H1 (cell line): ENCODE data around the gene AGPAT3. TPM values are rescaled to one million over a fixed set of nuclear protein-coding genes. Genes with fewer than 3 reads are reported as not detected.

Experiments used
- CTCF ChIA-PET: fragments of 300-600 bp; sonication (Branson Sonifier 250); formaldehyde crosslinking; loops from one replicate; lab custom pipeline; 2021; ENCODE audit not compliant: partially characterized antibody; lab: Charles Lee
- POLR2A ChIA-PET: fragments of 300-600 bp; sonication (Branson Sonifier 250); formaldehyde crosslinking; loops from one replicate; lab custom pipeline; 2021; ENCODE audit warnings: inconsistent platforms; ENCODE audit not compliant: partially characterized antibody; lab: Charles Lee
- DNase-seq, 2 experiments: peaks; one replicate each; pipeline versions ENCODE4 v3.0.0 to v3.0.0-alpha.2; 2010 to 2022; ENCODE audit warnings: low spot score in 2 of 2, low read depth in 1 of 2, mixed read lengths in 1 of 2
- FAIRE-seq: peaks from 2 replicates; lab custom pipeline; 2011; peaks lifted over from hg19 to GRCh38; lab: Jason Lieb, UNC
- H2AFZ ChIP-seq: 2 replicates; pipeline ENCODE4 v1.8.1; 2012; ENCODE audit warnings: low read length, inconsistent platforms
- H2AK5ac ChIP-seq: 2 replicates; pipeline ENCODE4 v1.6.1; 2013; ENCODE audit warnings: low read depth, low read length
- H2BK120ac ChIP-seq: replicated peaks from 2 replicates; pipeline ENCODE3; 2013; ENCODE audit warnings: low read depth, low read length, inconsistent platforms
- H2BK12ac ChIP-seq: 2 replicates; pipeline ENCODE4 v1.6.1; 2013; ENCODE audit warnings: low read depth, low read length
- H2BK15ac ChIP-seq: 2 replicates; pipeline ENCODE4 v1.6.1; 2013; ENCODE audit warnings: low read length
- H2BK20ac ChIP-seq: 2 replicates; pipeline ENCODE4 v1.6.1; 2013; ENCODE audit warnings: low read length
- H2BK5ac ChIP-seq: 2 replicates; pipeline ENCODE4 v1.6.1; 2013; ENCODE audit warnings: low read depth, low read length
- H3K14ac ChIP-seq: 2 replicates; pipeline ENCODE4 v1.6.1; 2013; ENCODE audit warnings: inconsistent platforms; ENCODE audit not compliant: insufficient read length
- H3K18ac ChIP-seq: 2 replicates; pipeline ENCODE4 v1.6.1; 2013; ENCODE audit warnings: low read length; ENCODE audit errors: extremely low read depth
- H3K23ac ChIP-seq: 2 replicates; pipeline ENCODE4 v1.6.1; 2013; ENCODE audit warnings: inconsistent platforms; ENCODE audit not compliant: insufficient read length
- H3K23me2 ChIP-seq: 2 replicates; pipeline ENCODE4 v1.6.1; 2013; ENCODE audit warnings: low read depth, low read length
- H3K27ac ChIP-seq: 2 replicates; pipeline ENCODE4 v1.6.1; 2011; ENCODE audit warnings: low read depth, low read length, inconsistent platforms
- H3K27me3 ChIP-seq, 4 experiments: replicated peaks in 1 of 4; 1 replicate in 1 of 4; 2 replicates in 3 of 4; pipeline versions ENCODE4 v1.6.1 to v1.8.1; 2011 to 2013; ENCODE audit warnings: low read length in 3 of 4, mild to moderate bottlenecking in 3 of 4, inconsistent platforms in 2 of 4, mixed read lengths in 2 of 4, moderate library complexity in 1 of 4; ENCODE audit not compliant: control insufficient read depth in 3 of 4, insufficient read depth in 3 of 4; ENCODE audit errors: extremely low read depth in 1 of 4
- H3K36me3 ChIP-seq, 4 experiments: 2 replicates each; pipeline versions ENCODE4 v1.6.1 to v1.8.1; 2011 to 2013; ENCODE audit warnings: mild to moderate bottlenecking in 4 of 4, low read length in 3 of 4, moderate library complexity in 2 of 4, control low read depth in 1 of 4, inconsistent platforms in 1 of 4; ENCODE audit not compliant: insufficient read depth in 4 of 4, control insufficient read depth in 2 of 4
- H3K4ac ChIP-seq: replicated peaks from 2 replicates; pipeline ENCODE3; 2013; ENCODE audit warnings: low read length, low read depth, mixed read lengths, inconsistent platforms; ENCODE audit not compliant: insufficient read length
- H3K4me1 ChIP-seq, 4 experiments: replicated peaks in 1 of 4; 1 replicate in 1 of 4; 2 replicates in 3 of 4; pipeline versions ENCODE4 v1.6.1 to v1.8.1; 2011 to 2013; ENCODE audit warnings: low read length in 3 of 4, inconsistent platforms in 2 of 4, mixed read lengths in 1 of 4; ENCODE audit not compliant: insufficient read depth in 4 of 4, control insufficient read depth in 3 of 4
- H3K4me2 ChIP-seq, 2 experiments: 2 replicates each; pipeline versions ENCODE4 v1.6.1 to v1.8.1; 2011 to 2013; ENCODE audit warnings: low read depth in 2 of 2, low read length in 2 of 2, control low read depth in 1 of 2, inconsistent platforms in 1 of 2, mild to moderate bottlenecking in 1 of 2; ENCODE audit not compliant: insufficient read depth in 1 of 2
- H3K4me3 ChIP-seq, 4 experiments: fragments of 200-600, 300-600 bp in 1 of 4; sonication (generic), shearing (Covaris generic), sonication (Bioruptor Twin) in 1 of 4; 2 replicates each; pipeline versions ENCODE4 v1.5.1 to v1.8.1; 2011 to 2016; ENCODE audit warnings: low read length in 4 of 4, low read depth in 3 of 4, control low read depth in 2 of 4, inconsistent platforms in 2 of 4, mild to moderate bottlenecking in 2 of 4, mixed read lengths in 1 of 4, moderate library complexity in 1 of 4; ENCODE audit not compliant: insufficient read depth in 2 of 4; ENCODE audit errors: extremely low read depth in 1 of 4
- H3K56ac ChIP-seq: replicated peaks from 2 replicates; pipeline ENCODE3; 2013; ENCODE audit warnings: low read depth, mild to moderate bottlenecking, mixed read lengths, low read length, inconsistent platforms; ENCODE audit not compliant: insufficient read length
- H3K79me1 ChIP-seq: 2 replicates; pipeline ENCODE4 v1.6.1; 2013; ENCODE audit warnings: low read depth, low read length, control low read depth
- H3K79me2 ChIP-seq, 2 experiments: 2 replicates each; pipeline versions ENCODE4 v1.6.1 to v1.8.1; 2012 to 2013; ENCODE audit warnings: low read length in 2 of 2, mild to moderate bottlenecking in 2 of 2, inconsistent platforms in 1 of 2; ENCODE audit not compliant: insufficient read depth in 2 of 2, control insufficient read depth in 1 of 2
- H3K9ac ChIP-seq, 4 experiments: replicated peaks in 1 of 4; 1 replicate in 1 of 4; 2 replicates in 3 of 4; pipeline versions ENCODE4 v1.6.1 to v1.8.1; 2011 to 2013; ENCODE audit warnings: low read depth in 3 of 4, low read length in 3 of 4, control low read depth in 2 of 4, mild to moderate bottlenecking in 2 of 4, moderate library complexity in 2 of 4, inconsistent platforms in 1 of 4; ENCODE audit errors: extremely low read depth in 1 of 4
- H3K9me3 ChIP-seq, 2 experiments: 2 replicates each; pipeline versions ENCODE4 v1.6.1 to v1.8.1; 2012 to 2013; ENCODE audit warnings: mild to moderate bottlenecking in 2 of 2, moderate library complexity in 2 of 2, control low read depth in 1 of 2, inconsistent platforms in 1 of 2, low read depth in 1 of 2, low read length in 1 of 2, mixed read lengths in 1 of 2; ENCODE audit not compliant: insufficient read depth in 2 of 2
- H4K20me1 ChIP-seq, 2 experiments: replicated peaks in 1 of 2; 2 replicates each; pipeline versions ENCODE3 to v1.8.1; 2011 to 2013; ENCODE audit warnings: inconsistent platforms in 2 of 2, low read length in 2 of 2, mild to moderate bottlenecking in 1 of 2; ENCODE audit not compliant: insufficient read depth in 2 of 2, control insufficient read depth in 1 of 2
- H4K5ac ChIP-seq: 2 replicates; pipeline ENCODE4 v1.6.1; 2013; ENCODE audit warnings: low read length, low read depth, mixed read lengths, inconsistent platforms; ENCODE audit not compliant: insufficient read length
- H4K8ac ChIP-seq: 2 replicates; pipeline ENCODE4 v1.8.0; 2013; ENCODE audit warnings: mild to moderate bottlenecking, moderate library complexity, low read length, inconsistent platforms; ENCODE audit not compliant: insufficient read depth; ENCODE audit errors: extremely low read depth
- H4K91ac ChIP-seq: replicated peaks from 2 replicates; pipeline ENCODE3; 2013; ENCODE audit warnings: low read length, mixed read lengths, inconsistent platforms; ENCODE audit not compliant: insufficient read length
- ASH2L ChIP-seq: fragments of 200-600, 300-600 bp; sonication (generic); IDR thresholded peaks from one replicate; pipeline ENCODE4 v1.7.1; 2017; ENCODE audit warnings: low read length
- CBX5 ChIP-seq: fragments of 300-800, 300-1000 bp; sonication (generic); IDR thresholded peaks from 2 replicates; pipeline ENCODE4 v1.7.1; 2016; ENCODE audit warnings: antibody characterized with exemption, low read length, low read depth
- CHD2 ChIP-seq: IDR thresholded peaks from 2 replicates; pipeline ENCODE4 v1.6.1; 2012; ENCODE audit warnings: low read length, improper control_type of control experiment
- EGR1 ChIP-seq: IDR thresholded peaks from 2 replicates; pipeline ENCODE4 v1.6.1; 2011; ENCODE audit warnings: low read depth, low read length, borderline replicate concordance
- GABPA ChIP-seq: IDR thresholded peaks from 2 replicates; pipeline ENCODE4 v1.6.1; 2011; ENCODE audit warnings: mild to moderate bottlenecking, low read length, moderate library complexity, borderline replicate concordance; ENCODE audit not compliant: insufficient read depth
- GTF2F1 ChIP-seq: IDR thresholded peaks from 2 replicates; pipeline ENCODE4 v1.6.1; 2012; ENCODE audit warnings: low read depth, low read length, improper control_type of control experiment, borderline replicate concordance
- JUND ChIP-seq: IDR thresholded peaks from 2 replicates; pipeline ENCODE4 v1.6.1; 2011; ENCODE audit warnings: mild to moderate bottlenecking, improper control_type of control experiment, low read length
- KDM1A ChIP-seq: fragments of 200-600, 300-600 bp; sonication (generic); IDR thresholded peaks from 2 replicates; pipeline ENCODE4 v1.7.1; 2016; ENCODE audit warnings: mild to moderate bottlenecking, low read length, borderline replicate concordance
- SAP30 ChIP-seq: fragments of 300-600 bp; sonication (generic); IDR thresholded peaks from 2 replicates; pipeline ENCODE4 v1.7.1; 2012; ENCODE audit warnings: low read length, moderate library complexity, mild to moderate bottlenecking, inconsistent platforms; ENCODE audit not compliant: insufficient read depth, insufficient replicate concordance
- TCF12 ChIP-seq: IDR thresholded peaks from 2 replicates; pipeline ENCODE4 v1.6.1; 2011; ENCODE audit warnings: low read depth, mild to moderate bottlenecking, low read length
- WGBS, 2 experiments: shearing (Covaris generic) in 1 of 2; methylation state at CpG; one replicate each; pipeline versions ENCODE4 v1.1.6 to v1.1.7; 2013 to 2015; ENCODE audit warnings: low lambda C conversion rate in 2 of 2, mixed read lengths in 2 of 2, inconsistent platforms in 1 of 2, low coverage in 1 of 2, missing lambda C conversion rate in 1 of 2; ENCODE audit not compliant: insufficient replicate concordance in 2 of 2, insufficient coverage in 1 of 2, insufficient read length in 1 of 2; ENCODE audit errors: extremely low coverage in 1 of 2, missing lambda C conversion rate in 1 of 2; 5-methylcytosine and 5-hydroxymethylcytosine counted together
- polyA plus RNA-seq, 7 experiments: library from polyadenylated mRNA; depleted of rRNA in 3 of 7; stranded (reverse) in 5 of 7; unstranded in 2 of 7; fragments of >200 nt in 5 of 7; fragments of 200-250 nt in 2 of 7; gene quantifications; 1 replicate in 5 of 7; 2 replicates in 1 of 7; 4 replicates in 1 of 7; pipeline versions ENCODE4 v1.2.1 to v1.2.3, GENCODE V29; 2011 to 2013; ENCODE audit warnings: missing spikeins in 2 of 7, mixed read lengths in 2 of 7
- total RNA-seq: library from RNA; stranded (reverse); fragmentation: NEBNext Ultra II Directional; extraction: Animal tissue kit (Norgen Biotek cat#: 25700); gene quantifications from 2 replicates; pipeline ENCODE4 v1.2.1, GENCODE V29; 2021
- TF ChIP-seq, protein P1 (sequence below): IDR thresholded peaks from 2 replicates; pipeline ENCODE4 v1.6.1; 2012; ENCODE audit warnings: inconsistent platforms
- TF ChIP-seq, protein P2 (sequence below), 3 experiments: IDR thresholded peaks; 1 replicate in 2 of 3; 2 replicates in 1 of 3; pipeline versions ENCODE4 v1.5.1 to v1.6.1; 2011; ENCODE audit warnings: low read length in 3 of 3, mild to moderate bottlenecking in 3 of 3, inconsistent platforms in 2 of 3, low read depth in 1 of 3, moderate library complexity in 1 of 3; ENCODE audit not compliant: insufficient read depth in 1 of 3; ENCODE audit errors: control extremely low read depth in 1 of 3

AGPAT3 gene
- total and polyA plus RNA-seq, 2 of the 8 experiments (the other 6 are each of a cell fraction or from before 2014, with no cell fraction given), result 5.8 to 7.3 TPM

GRCh38 chr21:44005593-44005992 lies 140.6 kb downstream of the AGPAT3 start:
- Histone ChIP-seq H2BK12ac (no peak overlapping the region), H3K4ac (no peak overlapping the region), H2BK5ac (no peak overlapping the region), H2BK15ac (no peak overlapping the region), H3K9ac (no peak overlapping the region), H2AFZ (no peak overlapping the region), H3K4me3 (no peak overlapping the region), H3K56ac (no peak overlapping the region), H2AK5ac (no peak overlapping the region), H3K36me3 (no peaks in the 10 kb centered on the region), H3K27me3 (no peaks in the 10 kb centered on the region), H3K23ac (no peak overlapping the region), H4K5ac (no peak overlapping the region), H4K91ac (no peak overlapping the region), H3K79me1 (no peaks in the 10 kb centered on the region), H4K20me1 (no peaks in the 10 kb centered on the region), H3K27ac (no peak overlapping the region), H4K8ac (no peak overlapping the region), H3K18ac (no peak overlapping the region), H3K14ac (no peak overlapping the region), H3K79me2 (no peaks in the 10 kb centered on the region), H3K4me1 (peaks cover under 1 to 4% (median 4%) of the 10 kb centered on the region in 4 experiments; a peak in 5 of 7 replicates), H3K4me2 (no peak overlapping the region), H3K9me3 (no peaks in the 10 kb centered on the region), H2BK20ac (no peak overlapping the region), H2BK120ac (no peak overlapping the region), H3K23me2 (0 out of 2 replicates have a peak, but pooled peaks cover 2% of the 10 kb centered on the region)
- 92% methylated on average over 9 of the region's 9 CpGs; no CpG with 5 or more reads in 1 of the 2 experiments for WGBS, 2 experiments
- ChIA-PET POLR2A (interaction anchor here (0.6 to 1.3 kb wide), 2 partner anchors 10 to 39 kb away, joined by 3 to 4 read pairs; no protein-coding TSS in a partner anchor), CTCF (interaction anchor here (1.3 kb wide), 1 partner anchor 11 kb away, joined by 3 read pairs; no protein-coding TSS in a partner anchor)
- DNase-seq, result no peak
- FAIRE-seq, result no peak
- TF ChIP-seq, protein P1, sequence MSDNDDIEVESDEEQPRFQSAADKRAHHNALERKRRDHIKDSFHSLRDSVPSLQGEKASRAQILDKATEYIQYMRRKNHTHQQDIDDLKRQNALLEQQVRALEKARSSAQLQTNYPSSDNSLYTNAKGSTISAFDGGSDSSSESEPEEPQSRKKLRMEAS, result no peak
- TF ChIP-seq CBX5 (no peak), EGR1 (no peak), KDM1A (no peak), ASH2L (no peak), CHD2 (no peak), GTF2F1 (no peak), SAP30 (no peak), JUND (no peak), GABPA (no peak), TCF12 (no peak)
- TF ChIP-seq, protein P2, sequence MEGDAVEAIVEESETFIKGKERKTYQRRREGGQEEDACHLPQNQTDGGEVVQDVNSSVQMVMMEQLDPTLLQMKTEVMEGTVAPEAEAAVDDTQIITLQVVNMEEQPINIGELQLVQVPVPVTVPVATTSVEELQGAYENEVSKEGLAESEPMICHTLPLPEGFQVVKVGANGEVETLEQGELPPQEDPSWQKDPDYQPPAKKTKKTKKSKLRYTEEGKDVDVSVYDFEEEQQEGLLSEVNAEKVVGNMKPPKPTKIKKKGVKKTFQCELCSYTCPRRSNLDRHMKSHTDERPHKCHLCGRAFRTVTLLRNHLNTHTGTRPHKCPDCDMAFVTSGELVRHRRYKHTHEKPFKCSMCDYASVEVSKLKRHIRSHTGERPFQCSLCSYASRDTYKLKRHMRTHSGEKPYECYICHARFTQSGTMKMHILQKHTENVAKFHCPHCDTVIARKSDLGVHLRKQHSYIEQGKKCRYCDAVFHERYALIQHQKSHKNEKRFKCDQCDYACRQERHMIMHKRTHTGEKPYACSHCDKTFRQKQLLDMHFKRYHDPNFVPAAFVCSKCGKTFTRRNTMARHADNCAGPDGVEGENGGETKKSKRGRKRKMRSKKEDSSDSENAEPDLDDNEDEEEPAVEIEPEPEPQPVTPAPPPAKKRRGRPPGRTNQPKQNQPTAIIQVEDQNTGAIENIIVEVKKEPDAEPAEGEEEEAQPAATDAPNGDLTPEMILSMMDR (IDR thresholded peaks at IDR 0.05; ENCODE audit: control extremely low read depth in 1 of 3, insufficient read depth in 1 of 3, low read depth in 1 of 3, low read length in 3 of 3), result no peak
